Activated CD4-positive, alpha-beta T cell treated with anti-CD3 and anti-CD28 coated beads, Interleukin-2, Interleukin-6, amounts not matched to agents 100 ng/mL and 50 ng/mL, durations not matched to agents 16 hours and 8 hours (primary cell): ENCODE data around the gene TAF6.

Experiments
- DNase-seq: peaks from one replicate; pipeline ENCODE4 v3.0.0-alpha.2; 2020

TAF6 gene

DNA sequence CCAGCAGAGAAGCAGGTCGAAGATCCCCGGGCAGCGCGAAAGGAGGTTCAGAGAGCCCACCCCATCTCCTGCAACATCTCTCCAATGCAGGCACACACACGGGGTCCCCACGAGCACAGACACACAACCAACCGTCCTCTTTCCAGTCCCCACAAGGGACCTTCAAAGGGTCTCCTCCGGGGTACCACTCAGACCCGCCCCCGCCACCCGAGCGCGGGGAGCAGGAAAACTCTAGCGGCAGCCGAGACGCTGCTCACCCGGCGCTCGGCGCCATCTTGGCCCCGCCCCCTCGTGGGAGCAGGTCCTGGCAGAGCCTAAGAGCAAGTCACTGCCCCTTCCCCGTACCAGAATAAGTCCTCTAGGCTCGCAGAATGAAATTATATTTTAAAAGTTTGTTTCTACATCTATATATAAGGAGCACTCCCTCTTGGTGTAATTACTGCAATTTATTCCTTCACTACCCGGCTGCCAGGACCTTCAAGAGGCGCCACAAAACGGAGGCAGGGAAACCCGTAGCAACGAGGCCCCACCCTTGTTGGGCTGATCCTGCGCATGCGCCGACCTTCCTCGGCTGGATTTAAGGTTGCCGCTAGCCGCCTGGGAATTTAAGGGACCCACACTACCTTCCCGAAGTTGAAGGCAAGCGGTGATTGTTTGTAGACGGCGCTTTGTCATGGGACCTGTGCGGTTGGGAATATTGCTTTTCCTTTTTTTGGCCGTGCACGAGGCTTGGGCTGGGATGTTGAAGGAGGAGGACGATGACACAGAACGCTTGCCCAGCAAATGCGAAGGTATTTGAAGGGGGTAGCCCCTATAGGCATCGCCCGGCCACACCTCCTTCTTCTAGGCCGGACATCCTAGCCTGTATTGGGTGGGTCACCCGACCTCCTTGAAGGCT lies at the start of gene TAF6, which contains the start of gene CNPY4:
TSS of gene TAF6 (minus strand) at position 287 of the 898 bp plus-strand sequence. CDS start 5,149 bp downstream, outside the sequence.
TSS of gene CNPY4 (plus strand) at position 563 of the 898 bp plus-strand sequence. CDS start at position 674, 111 bp downstream.
- DNase-seq, result peak; percentile 96

DNA sequence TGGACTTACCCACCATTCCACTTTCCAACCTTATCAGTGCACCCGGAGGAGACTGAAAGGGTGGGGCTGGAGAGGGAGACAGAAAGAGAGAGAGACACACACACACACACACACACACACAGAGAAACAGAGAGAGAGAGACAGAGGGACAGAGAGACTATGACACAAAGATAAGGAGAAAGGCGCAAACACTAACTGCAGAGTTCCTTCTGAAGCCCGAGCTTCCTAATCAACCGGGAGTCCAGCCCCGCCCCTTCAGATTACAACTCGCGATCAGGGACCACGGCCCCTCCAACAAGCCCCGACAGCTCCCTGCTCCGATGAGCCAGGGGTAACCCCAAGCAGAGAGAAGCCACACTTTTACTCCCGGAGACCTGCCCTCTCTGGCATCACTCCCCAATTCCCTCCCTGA lies 48.8 kb upstream of the TAF6 start:
- DNase-seq, result no peak

DNA sequence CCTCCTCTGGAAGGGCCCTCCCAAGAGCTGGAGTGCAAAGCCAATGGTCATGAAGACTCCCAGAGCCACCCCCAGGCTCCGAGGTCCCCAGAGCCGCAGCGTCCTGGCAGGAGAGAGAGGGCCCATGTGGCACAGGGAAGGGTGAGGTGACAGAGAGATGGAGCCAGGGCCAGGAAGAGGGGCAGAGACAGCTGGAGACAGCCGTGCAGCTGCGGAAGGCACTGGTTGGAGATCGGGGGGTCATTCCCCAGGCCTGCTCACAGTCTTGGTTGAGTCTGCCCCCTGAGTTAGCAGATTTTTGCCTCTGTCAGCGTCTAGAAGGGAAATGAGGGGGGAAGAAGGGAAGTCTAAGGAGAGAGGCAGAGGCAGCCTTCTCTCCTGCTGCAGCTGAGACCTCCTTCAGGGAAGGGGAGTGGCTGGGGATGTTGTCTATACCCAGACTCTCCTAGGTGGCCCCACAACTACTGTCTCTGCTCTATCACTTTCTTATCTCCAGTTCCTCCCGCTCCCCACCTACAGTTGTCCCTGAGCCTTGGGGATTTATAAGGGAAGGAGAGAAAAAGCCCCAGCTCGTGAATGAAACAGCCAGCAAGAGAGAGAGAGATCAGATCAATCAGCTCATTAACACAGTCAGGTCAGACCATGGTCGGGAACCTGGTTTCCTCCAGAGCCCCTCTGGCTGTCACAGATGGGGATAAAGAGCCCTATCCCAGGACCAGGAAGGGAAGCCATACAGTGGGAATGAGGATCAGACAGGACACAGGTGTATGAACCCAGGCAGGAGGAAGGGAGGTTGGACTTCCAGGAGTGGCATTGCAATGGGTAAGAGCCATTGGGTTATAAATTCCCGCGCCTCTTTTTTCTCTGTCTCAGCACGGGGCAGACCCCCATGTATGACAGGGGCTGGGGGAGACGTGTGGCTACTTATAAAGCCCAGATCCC lies 48.1 kb upstream of the TAF6 start:
- DNase-seq, result no peak

DNA sequence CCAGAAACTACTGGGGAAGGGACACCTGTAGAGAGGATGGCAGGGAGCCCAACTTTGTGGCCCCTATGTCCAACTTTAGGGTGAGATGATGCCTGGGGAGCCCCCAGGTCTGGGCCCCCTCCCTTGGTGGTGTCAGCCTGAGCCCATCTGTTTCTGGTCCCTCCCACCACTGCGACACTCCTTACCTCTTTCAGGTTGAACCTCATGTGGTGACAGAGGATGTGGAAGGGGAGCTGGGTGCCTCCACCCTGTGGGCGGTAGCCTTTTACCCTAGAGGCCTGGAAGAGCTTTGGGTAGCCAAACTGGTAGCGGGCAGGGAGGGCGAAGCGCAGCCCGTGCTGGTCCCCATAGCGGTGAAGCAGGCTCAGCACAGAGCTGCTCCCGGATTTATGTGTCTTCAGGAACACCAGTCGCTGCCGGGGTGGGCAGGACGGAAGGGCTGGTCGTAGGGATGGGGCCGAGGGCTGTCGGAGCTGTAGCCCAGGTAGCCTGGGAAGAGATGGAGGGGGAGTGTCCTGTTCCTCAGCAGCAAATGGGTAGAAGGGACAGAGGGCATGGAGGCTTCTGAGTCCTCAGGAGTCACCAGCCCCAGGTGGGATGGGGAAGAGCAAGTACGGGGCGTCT lies 47.3 kb upstream of the TAF6 start:
- no peak for DNase-seq

DNA sequence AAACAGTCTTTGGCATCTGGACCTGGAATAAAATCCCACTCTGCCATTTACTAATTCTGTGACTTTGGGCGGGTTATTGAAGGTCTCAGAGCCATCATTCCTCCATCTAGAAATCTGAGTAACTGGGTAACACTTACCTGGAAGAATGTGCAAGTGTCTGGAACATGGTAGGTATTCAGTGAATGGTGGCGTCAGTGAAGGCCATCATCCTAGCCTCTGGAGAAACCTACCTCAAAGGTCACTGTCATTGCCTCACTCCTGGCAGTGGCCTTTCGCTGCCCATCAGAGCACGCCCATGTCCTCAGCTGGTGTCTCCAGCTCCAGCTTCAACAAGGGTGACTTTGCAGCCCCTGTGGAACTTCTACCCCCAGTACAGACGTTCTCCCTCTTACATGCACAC lies 44.7 kb upstream of the TAF6 start:
- no peak for DNase-seq

DNA sequence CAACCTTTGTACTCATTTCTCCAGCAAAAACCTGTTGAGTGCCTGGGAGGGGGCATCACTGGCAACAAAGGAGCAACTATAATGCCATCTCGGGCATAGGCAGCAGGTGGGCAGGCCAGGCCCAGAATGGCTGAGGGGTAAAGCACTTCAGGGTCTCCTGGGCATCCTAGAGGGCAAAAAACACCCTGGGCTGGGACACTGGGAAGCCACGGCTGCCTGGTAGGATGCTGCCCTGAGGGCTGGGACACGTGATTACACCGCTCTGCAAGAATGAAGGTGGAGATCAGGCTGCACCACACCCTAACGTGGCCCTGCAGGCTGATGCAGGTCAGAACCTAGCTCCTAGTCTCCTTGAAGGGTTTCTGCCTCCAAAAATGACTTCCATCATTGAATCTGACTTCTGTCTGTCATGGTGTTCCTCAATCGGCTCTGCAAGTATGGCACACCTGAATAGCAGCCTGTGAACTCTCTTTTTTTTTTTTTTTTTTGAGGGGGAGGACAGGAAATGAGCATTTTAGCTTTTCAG lies 43.9 kb upstream of the TAF6 start:
- no peak for DNase-seq

DNA sequence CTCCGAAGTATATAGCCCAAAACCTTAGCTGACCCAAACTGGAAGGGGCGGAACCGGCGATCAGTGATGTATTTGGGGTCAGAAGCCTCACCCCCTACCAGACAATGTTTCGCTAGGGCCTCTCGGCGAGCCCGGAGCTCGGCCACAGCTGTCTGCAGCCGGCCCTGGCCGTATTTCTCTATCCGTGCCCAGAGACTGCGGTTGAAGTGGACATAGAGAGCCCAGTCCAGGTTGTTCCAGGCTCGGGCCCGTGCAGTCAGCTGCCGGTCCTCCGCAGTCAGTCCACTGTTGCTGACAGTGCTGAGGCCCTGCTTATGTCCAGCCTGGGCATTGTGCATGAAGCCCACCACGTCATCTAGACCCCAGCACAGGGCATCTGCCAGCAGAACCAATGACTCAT lies 40.9 kb upstream of the TAF6 start:
- DNase-seq, result no peak

DNA sequence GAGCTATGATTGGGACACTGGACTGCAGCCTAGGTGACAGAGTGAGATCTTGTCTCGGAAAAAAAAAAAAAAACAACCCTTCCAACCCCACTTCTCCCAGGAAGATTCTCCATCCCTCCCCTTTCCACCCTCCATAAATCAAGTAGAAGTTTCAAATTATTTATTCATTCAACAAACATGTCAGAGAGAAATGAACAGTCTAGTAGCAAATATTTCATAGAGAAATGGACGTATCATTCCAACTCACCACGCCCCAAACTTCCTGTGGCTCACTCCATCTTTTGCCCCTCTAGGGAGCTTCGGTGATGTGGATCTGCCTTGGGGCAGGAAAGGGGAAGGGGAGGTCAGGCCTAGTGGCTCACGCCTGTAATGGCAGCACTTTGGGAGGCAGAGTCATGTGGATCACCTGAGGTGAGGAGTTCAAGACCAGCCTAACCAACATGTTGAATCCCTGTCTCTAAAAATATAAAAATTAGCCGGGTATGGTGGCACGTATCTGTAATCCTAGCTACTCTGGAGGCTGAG lies 40.0 kb upstream of the TAF6 start:
- DNase-seq, result no peak

DNA sequence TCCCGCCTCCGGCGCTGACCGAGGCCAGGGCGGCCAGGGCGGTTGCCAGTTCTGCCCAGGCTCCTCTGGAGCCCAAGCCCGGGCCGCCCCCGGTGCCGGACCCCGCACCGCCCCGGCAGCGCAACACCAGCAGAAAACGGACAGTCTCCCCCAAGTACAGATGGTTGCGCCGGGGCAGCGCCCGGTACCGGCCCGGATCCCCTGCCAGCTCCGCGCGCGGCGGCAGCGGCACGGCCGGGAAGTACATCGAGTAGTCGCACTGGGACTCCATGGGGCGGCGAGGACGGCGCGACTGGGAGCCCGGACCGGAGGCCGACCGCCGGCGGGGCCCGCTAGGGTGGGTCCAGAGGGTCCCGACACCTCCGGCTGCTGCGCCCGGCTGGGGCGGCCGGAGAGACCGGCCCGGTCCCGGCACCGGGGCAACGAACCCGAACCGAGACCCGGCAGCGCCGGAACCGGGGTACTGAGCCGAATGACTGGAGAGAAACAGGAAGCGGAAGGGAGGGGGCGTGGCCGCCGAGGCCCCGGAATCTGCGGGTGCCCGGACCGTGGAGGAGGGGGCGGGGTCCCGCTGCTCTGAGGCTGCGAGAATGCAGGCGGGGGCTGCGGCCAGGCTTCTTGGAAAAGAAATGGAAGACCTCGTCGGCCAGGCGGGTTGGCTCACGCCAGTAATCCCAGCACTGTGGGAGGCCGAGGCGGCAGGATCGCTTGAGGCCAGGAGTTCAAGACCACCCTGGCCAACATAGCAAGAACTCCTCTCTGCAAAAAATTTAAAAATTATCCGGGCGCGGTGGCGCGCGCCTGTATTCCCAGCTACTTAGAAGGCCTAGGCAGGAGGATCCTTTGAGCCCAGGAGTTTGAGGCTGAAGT lies 39.3 kb upstream of the TAF6 start, which contains the start of gene TRAPPC14:
TSS of gene TRAPPC14 (minus strand) at position 495 of the 870 bp plus-strand sequence. CDS start at position 271, 224 bp downstream.
- peak; percentile 93 for DNase-seq

DNA sequence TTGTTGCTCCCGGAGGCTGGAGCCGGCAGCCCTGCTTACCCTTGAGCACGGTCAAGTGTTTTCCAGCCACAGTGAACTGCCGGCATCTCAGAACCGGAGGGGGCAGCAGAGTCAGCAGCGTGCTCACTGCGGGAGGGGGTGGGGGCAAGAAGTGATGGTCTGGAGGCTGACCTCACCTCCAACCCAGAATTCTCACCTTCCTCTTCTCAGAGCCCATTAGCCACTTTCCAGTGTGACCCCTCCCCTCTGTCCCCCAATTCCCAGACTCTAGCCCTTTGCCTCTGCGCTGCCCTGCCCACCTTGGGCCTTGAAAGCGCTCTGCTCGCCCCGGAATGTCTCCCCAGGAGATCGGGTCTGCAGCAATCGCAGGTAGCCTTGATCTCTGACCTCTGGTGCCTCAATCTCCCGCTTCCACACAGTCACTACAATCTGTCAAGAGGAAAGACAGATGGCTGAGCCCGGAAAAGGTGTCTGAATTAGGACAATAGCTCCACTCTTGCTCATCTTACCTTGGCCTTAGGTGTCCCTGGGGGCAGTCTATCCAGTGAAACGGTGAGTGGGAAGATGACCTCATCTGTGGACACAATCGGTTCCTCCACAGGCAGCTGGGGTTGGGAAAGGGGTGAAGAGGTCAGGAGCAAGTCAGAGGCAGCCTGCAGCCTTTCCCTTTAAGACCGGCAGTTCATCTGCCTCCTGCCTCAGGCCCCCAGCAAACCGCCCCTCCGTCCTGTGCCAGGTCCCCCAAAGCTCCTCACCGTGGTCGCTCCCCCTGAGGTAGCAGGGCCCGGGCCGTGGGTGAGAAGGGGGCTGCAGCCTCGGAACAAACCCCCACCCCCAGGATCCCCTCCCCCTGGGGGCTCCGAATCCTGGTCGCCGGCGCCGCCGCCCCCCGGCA lies 38.4 kb upstream of the TAF6 start:
- DNase-seq, result no peak

DNA sequence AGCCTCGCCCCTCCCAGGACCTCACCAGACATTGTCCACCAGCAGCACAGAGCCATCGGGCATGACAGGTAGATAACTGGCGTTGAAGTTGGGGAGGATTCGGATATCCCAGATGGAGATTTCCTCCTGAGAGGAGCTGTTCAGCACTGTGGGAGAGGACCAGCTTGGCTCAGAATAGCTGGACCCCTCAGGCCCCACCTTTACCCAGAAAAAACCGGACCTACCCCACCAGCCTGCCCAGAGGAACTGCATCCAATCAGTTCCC lies 37.8 kb upstream of the TAF6 start:
- DNase-seq, result no peak

DNA sequence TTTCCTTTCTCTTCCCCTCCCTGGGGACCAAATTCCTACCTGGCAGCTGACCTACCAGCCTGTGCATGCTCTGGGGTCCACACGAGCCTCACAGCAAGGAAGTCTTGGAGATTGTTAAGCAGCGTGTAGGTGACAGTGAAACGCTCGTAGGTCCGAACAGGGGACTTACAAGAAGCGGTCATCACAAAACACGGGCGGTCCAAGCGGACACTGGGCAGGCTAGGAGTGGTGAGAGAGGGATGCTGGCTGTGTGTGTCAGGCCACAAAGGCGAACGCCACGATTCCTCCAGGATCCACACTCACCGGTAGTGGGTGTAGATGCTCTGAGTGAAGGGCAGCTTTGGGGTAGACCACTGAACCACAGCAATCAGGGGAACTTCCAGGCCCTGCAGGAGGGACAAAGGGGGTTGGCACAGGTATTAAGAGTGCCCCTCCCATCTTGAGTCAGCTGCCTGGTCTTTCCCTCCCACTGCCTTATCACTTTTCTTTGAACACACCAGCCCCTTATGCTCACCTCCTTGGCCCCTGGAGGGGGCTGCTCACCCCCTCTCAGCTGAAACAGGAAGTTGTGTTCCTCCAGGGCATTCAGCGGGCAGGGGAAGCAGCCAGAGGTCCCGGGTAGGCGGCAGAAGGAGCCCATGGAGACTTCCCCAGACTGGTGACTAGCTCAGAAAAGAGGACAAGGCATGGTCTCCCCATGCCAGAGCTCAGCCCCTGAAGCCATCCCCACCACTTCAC lies 37.3 kb upstream of the TAF6 start:
- no peak for DNase-seq

DNA sequence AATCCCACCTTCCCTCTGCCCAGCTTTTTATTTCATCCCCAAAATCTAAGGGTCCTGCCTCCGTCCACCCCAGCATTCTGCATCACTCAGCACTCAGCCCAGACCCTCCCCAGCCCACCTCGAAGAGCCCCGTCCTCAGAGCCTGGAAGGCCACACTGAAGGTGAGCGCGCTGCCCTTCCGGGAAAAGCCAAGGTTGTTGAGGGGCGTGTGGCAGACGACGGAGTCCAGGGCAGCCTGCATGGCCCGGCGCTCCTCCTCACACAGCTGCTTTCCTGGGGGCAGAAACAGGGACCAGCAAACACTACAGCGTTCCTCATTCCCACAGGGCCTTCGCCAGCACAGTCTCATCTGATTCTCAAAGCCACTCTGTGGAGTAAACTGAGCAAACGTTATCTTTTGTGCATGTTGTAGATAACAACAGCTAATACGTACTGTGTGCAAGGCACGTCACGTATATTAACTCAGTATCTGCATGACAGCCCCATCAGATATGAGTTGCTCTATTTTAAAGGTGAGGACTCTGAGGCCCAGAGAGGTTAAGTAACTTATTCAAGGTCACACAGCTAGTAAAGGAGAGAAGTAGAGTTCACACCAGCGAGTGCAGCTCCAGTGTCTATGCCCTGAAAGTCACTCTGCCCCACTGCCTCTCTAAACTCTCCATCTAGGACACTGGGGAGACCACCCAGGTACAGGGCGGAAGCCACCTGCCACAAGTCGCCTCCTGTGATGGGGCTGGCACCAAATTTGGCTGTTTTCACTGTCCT lies 36.6 kb upstream of the TAF6 start:
- no peak for DNase-seq

DNA sequence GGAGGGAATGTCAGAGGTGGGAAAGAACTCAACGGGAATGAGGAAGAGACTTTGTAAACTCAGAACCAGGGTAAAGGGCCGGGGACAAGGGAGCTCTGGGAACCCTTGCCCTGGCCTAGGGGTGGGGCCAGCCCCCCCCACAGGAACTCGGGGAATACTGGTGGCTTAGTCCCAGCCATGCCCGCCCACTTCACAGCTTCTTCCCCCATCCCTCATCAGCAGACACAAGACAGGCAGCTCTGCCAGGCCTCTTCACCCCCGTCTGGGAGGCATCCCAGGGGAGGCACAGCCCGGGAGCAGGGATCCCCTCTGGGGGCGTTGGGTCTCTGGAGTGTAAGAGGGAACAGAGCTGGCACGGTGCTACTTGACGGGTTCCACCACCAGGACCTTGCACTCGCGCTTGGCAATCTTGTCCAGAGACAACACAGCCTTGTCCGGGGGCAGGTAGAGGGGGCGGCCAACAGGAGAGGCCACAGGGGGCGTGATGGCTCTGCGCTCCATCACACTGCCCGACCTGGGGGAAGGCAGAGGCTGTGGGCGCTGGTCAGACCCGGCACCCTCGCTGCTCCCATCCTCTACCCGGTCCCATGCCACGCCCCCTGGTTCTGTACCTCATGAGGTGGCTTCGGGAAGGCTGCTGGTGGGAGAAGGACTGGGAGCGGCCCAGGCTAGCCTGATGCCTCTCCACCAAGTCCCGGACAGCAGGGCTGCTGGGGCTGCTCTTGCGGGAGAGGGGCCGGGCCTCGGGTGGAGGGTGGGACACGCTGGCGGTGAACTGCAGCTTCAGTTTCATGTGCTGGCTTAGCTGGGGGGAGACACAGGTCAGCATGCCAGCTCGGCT lies 35.7 kb upstream of the TAF6 start:
- no peak for DNase-seq

DNA sequence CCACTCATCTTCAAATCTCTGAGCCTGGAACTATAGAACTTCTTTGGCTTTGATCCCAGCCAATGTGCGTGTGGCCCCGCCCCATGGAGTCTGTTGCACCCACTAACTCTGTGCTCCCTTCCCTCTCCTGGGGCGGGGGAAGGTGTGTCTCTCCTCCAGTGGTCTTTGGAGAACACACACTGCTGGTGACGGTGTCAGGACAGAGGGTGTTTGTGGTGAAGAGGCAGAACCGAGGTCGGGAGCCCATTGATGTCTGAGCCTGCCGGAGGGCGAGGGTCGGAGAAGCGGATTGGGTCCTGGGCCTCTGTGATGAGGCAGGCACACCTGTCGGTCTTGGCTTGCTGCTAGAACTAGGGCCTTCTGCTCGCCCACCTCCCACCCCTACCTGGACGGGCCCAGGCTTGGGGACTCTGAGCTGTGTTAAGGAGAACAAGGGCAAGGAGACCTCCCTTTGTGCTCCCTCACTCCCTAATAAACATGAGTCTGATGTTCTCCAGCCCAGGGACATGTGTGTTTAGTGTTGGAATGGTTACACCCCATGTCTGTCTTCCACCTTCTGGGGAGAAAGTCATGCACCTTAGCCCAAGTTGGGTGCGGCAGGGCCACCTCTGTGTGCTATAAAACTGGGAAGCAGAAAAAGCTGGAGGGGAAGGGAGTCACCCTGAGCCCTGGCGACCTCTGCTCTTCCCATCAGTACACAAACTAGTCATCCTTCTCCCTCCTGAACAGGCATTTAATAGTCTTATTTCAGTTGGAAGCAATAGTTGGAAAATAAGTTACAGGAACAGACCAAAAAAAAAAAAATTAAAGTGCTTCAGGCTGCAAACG lies 34.8 kb upstream of the TAF6 start:
- DNase-seq, result no peak

DNA sequence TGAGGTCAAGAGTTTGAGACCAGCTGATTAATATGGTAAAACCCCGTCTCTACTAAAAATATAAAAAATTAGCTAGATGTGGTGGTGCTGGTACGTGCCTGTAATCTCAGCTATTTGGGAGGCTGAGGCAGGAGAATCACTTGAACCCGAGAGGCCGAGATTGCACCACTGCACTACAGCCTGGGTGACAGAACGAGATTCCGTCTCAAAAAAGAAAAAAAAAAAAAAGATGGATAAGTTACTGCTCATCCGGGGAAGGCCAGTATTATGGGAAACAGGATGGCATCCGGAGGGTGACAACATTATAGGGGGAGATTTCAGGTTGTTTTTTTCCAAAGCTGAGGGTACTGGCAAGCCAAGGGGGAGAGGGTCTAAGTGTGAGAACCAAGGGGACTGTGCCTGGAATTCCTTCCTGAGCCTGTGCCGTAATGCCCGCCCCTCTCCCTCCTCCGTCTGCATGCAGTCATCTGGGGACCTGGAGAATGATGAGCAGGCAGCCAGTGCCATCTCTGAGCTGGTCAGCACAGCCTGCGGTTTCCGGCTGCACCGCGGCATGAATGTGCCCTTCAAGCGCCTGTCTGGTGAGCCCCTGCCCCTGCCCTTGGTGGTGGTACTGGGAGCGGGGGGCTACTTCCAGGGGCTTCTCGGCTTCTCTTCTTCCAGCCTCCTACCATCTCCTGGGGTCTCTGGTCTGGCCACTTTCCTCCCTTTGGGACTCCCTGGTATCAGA lies 33.9 kb upstream of the TAF6 start:
- DNase-seq, result no peak
